ENCODE measurements around the gene PCTP.

PCTP gene

GRCh38 chr17:55816532-55817396 is 65.9 kb downstream of the PCTP start:
- DNase-seq (ENCODE audit: low read depth, low spot score), result no peak
- TF ChIP-seq CTCF (IDR thresholded peaks at IDR 0.05; ENCODE audit: low read depth, low read length), result no peak
- in situ Hi-C loops (cut with HindIII; ENCODE audit: low sequenced_read_pairs), result no loop called here
- H3K4me3 ChIP-seq (ENCODE audit: low read depth, low read length), result no peak overlapping the region

- in situ Hi-C loops (cut with HindIII; ENCODE audit: low sequenced_read_pairs), result no loop called here
Measured at GRCh38 chr17:55817397-55817709, 66.5 kb downstream of the PCTP start.

GRCh38 chr17:55818026-55818425 is 67.2 kb downstream of the PCTP start:
- H3K4me3 ChIP-seq (ENCODE audit: low read depth, low read length), result no peak overlapping the region
- in situ Hi-C loops (cut with HindIII; ENCODE audit: low sequenced_read_pairs), result no loop called here
- TF ChIP-seq CTCF (IDR thresholded peaks at IDR 0.05; ENCODE audit: low read depth, low read length), result no peak
- no peak for DNase-seq (ENCODE audit: low read depth, low spot score)

More at GRCh38 chr17:55817397-55817709, 66.5 kb downstream of the PCTP start:
- no peak overlapping the region for H3K4me3 ChIP-seq (ENCODE audit: low read depth, low read length)
- no peak for DNase-seq (ENCODE audit: low read depth, low spot score)
- TF ChIP-seq CTCF (IDR thresholded peaks at IDR 0.05; ENCODE audit: low read depth, low read length), result no peak

- DNase-seq (ENCODE audit: low read depth, low spot score), result no peak
- in situ Hi-C loops (cut with HindIII; ENCODE audit: low sequenced_read_pairs), result no loop called here
- no peak for TF ChIP-seq CTCF (IDR thresholded peaks at IDR 0.05; ENCODE audit: low read depth, low read length)
- H3K4me3 ChIP-seq (ENCODE audit: low read depth, low read length), result no peak overlapping the region
Measured at GRCh38 chr17:55818451-55819375, 67.9 kb downstream of the PCTP start.

- no peak for TF ChIP-seq CTCF (IDR thresholded peaks at IDR 0.05; ENCODE audit: low read depth, low read length)
- no peak for DNase-seq (ENCODE audit: low read depth, low spot score)
- in situ Hi-C loops (cut with HindIII; ENCODE audit: low sequenced_read_pairs), result no loop called here
- no peak overlapping the region for H3K4me3 ChIP-seq (ENCODE audit: low read depth, low read length)
Measured at GRCh38 chr17:55820675-55821074, 69.8 kb downstream of the PCTP start.

- DNase-seq (ENCODE audit: low read depth, low spot score), result no peak
- H3K4me3 ChIP-seq (ENCODE audit: low read depth, low read length), result no peak overlapping the region
- in situ Hi-C loops (cut with HindIII; ENCODE audit: low sequenced_read_pairs), result no loop called here
- TF ChIP-seq CTCF (IDR thresholded peaks at IDR 0.05; ENCODE audit: low read depth, low read length), result no peak
Measured at GRCh38 chr17:55822028-55822427, 71.2 kb downstream of the PCTP start.
